ENCODE data around the gene GABARAPL2.
"Not testable (repeated sequence)": the region's sequence is repeated elsewhere in the genome, so short reads cannot be mapped to it uniquely, and the experiment has no call there.

GABARAPL2 gene

DNA sequence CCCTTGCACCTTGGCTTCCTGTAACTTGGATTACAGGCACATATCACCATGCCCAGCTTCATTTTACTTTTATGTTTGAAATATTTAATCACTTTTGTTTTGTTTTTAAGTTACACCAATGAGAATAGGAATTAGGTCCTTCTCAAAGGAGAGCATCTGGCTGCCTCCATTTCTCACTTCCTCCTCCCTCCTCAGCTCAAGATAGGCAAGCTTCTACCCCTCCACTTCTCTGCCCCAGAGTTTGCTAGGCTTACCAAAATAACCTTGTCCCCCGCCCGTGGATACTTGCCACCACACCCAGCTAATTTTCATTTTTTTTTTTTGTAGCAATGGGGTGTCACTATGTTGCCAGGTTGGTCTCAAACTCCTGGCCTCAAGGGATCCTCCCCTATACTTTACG lies 17.9 kb downstream of the GABARAPL2 start:
- DNase-seq (ENCODE audit: low read depth), result no peak
- H3K4me3 ChIP-seq (ENCODE audit: low read depth, low read length), result no peak overlapping the region

DNA sequence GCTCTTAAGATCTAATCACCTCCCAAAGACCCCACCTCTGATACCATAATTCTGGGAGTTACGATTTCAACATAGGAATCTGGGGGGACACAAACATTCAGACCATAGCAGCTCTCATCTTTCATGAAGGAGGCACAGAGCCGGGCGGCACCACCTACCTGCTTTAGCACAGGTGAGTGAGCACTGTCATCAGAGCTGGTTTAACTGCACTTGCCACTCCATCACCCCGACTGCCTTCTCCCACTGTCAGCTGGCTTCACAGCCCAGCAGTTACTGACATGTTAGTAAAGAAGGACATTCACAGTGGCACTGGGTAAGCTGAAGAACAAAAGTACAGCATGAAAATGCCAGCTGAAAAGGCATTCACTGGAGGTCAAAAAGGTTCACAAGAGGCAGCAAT lies 22.5 kb downstream of the GABARAPL2 start:
- H3K4me3 ChIP-seq (ENCODE audit: low read depth, low read length), result no peak overlapping the region
- no peak for DNase-seq (ENCODE audit: low read depth)

DNA sequence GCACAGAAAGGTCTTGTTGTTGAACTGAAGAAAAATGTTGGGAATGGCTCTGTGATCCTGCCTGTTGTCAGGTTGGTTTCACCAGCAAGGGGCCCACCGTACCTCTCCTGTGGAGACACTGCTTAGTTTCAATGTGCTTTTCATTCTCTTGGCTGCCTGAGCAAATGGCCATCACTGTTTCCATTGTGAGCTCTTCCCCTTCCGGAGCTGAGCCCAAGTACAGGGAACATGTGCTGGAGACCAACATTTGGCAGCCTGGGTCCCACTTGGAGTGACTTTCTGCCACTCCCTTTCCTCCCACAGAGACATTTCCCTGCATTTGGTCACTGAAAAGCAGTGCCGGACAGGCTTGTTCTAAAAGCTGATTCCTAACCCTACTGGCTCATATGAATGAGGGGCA lies 23.1 kb downstream of the GABARAPL2 start:
- H3K4me3 ChIP-seq (ENCODE audit: low read depth, low read length), result no peak overlapping the region
- no peak for DNase-seq (ENCODE audit: low read depth)

DNA sequence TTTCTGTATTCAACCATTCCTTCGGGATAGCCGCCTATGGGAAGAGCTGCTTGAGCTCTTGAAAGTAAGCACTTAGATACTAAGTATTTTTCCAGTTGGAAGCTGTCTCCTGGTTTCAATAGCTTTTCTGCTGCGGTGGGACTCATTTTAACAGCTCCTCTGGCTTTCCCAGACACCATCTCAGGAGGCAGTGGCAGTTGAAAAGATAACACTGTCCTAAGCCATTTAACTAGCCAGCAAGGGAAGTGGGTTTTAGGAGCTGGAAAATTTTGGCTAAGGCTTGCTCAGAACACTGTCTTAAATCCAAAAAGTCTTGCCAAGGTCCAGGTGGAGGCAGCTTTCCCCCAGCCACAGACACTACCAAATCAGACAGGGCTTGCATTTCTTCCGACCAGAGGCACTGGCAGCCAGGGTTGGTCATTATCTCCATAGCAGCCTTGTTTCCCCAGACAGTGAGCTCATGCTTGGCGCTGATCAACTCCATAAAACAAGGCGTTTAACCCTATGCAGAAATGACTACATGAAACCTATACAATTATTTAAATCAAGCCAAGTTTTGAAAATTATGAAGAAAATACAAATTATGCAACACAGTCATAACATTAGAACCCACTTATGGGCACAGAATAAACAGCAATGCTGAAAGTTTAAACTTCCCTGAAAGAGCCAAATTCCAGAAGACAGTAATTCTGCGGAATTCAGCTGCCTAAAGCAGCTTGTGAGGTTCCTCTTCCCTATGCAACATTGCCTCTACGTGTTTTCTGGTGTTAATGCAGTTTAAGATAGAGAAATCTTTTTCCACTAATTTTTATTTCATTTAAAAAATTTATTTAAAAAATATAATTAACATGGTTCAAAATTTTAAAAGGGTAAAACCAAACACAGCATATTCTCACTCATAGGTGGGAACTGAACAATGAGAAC lies 25.0 kb downstream of the GABARAPL2 start:
- no peak overlapping the region for H3K4me3 ChIP-seq (ENCODE audit: low read depth, low read length)
- DNase-seq (ENCODE audit: low read depth), result peak; percentile 56

GRCh38 chr16:75591927-75592326 lies 25.7 kb downstream of the GABARAPL2 start:
- not testable (repeated sequence) for DNase-seq (ENCODE audit: low read depth)

DNA sequence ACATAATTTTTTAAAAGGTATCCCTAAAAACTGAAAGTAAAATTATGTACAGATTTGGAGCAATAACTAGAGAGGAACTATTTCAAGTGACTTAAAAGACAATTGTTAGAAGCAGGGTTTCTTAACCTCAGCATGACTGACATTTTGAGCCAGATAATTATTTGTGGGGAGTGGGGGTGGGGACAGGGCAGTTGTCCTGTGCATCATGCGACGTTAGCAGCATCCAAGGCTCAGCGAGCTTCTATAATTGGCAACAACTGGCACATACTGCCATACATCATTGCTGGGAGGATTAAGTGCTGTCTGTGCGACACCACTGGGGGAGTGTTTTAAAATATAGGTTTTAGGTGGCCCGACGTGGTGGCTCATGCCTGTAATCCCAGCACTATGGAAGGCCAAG lies 27.1 kb downstream of the GABARAPL2 start:
- no peak for DNase-seq (ENCODE audit: low read depth)
- H3K4me3 ChIP-seq (ENCODE audit: low read depth, low read length), result no peak overlapping the region

More at GRCh38 chr16:75591927-75592326, 25.7 kb downstream of the GABARAPL2 start:
- not testable (repeated sequence) for H3K4me3 ChIP-seq (ENCODE audit: low read depth, low read length)

DNA sequence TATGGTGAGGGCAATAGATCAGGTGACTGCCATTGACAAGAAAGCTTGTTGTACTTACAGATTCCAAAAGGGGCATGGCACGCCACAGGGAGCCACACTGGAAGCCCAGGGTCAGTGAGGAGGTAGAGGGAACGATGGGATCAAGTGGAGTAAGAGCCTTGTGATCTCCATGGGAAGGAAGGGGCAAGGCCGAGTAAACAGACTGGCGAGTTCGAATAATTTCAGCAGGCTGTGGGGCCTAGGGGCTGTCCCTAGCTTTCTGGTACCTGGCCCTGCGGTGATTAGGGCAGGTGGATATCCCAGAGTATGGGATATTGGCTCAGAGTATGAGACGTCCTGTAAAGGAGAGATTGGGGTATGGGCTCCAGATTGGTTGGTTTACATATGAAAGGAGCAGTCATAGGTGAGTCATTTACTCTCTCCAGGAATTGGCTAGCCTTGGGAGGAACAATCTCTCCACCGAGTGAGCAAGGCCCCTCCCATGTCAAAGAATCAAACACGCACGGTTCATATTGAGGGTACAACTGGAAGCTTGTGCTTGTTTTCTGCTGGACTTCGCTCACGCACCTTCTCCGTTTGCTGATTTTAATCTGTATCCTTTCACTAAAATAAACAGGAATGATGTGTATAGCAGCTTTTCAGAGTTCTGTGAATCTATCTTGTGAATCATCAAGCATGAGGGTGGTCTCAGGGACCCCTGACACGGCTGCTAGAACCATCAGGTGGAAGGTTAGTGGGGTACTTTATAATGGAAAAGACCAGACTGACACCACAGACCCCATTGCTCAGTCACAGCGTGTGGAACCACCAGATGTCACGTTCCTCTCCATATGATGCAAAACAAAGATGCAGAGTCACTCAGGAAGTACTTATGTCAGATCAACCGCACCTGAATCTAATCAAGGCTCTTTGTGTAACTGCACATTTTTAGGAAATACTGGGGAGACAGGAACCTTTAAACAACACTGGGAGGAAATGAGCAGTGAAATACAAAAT lies 27.9 kb downstream of the GABARAPL2 start:
- H3K4me3 ChIP-seq (ENCODE audit: low read depth, low read length), result no peak overlapping the region
- DNase-seq (ENCODE audit: low read depth), result no peak

GRCh38 chr16:75599452-75600277 lies 33.5 kb downstream of the GABARAPL2 start:
- no peak for DNase-seq (ENCODE audit: low read depth)
- H3K4me3 ChIP-seq (ENCODE audit: low read depth, low read length), result no peak overlapping the region

- H3K4me3 ChIP-seq (ENCODE audit: low read depth, low read length), result no peak overlapping the region
- no peak for DNase-seq (ENCODE audit: low read depth)
Observed at GRCh38 chr16:75603241-75603640, 37.1 kb downstream of the GABARAPL2 start.

GRCh38 chr16:75606507-75606906 lies 40.3 kb downstream of the GABARAPL2 start:
- no peak for DNase-seq (ENCODE audit: low read depth)

DNA sequence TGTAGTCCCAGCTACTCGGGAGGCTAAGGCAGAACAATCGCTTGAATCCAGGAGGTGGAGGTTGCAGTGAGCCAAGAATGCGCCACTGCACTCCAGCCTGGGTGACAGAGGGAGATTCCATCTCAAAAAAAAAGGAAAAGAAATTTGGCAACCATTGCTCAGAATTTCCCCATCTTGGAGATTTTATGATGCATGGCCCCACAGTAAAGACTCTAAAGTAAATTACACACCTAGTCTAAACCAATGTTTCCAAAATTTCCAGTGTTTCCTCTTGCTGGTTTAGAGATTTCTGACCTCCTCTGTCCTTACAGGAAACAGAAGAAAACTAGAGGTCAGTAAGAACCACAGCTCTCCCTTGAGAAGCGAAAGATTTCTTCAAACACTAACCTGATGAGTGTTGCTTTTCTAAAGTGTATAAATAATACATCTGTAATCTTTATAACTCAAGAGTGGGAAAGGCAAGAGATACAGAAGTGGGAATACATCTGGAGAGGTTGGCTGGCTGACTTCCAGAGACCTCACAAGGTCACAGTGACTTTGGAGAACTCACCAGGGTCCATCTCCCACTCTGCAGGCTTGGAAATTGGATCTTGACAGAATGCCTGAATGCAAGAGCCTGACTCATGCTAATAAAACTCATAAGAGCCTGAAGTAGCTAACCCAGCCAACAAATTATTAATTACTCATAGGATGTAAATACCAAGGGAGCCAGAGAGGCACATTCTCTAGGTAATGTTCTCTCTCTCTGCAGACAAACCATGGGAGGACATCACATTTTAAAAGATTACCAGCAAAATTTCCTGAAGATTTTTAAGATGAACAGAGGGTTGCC lies 48.1 kb downstream of the GABARAPL2 start:
- no peak for DNase-seq (ENCODE audit: low read depth)
- no peak overlapping the region for H3K4me3 ChIP-seq (ENCODE audit: low read depth, low read length)

More at GRCh38 chr16:75606507-75606906, 40.3 kb downstream of the GABARAPL2 start:
- no peak overlapping the region for H3K4me3 ChIP-seq (ENCODE audit: low read depth, low read length)

GRCh38 chr16:75615619-75616018 lies 49.4 kb downstream of the GABARAPL2 start:
- DNase-seq (ENCODE audit: low read depth), result no peak
- no peak overlapping the region for H3K4me3 ChIP-seq (ENCODE audit: low read depth, low read length)

DNA sequence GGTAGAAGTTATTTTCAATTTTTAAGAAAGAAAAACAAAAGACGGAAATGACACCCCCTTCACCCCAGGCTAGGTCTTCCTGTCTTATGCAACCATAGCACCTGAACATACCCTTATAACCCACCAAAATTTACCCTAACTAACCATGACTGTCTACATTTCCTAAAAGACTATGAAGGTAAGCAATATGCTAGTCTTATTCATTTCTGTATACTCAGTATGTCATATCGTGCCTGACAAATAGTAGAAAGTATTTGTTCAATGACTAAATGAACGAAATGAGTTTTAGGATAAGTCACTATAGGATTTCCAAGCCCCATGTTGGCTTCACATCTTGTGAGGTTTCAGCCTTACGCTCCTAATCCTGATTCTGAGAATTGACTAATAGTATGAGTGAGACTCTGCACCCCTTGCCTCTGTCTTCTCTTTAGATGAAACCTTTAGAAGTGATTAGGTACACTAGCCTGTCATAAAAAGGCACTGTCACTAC lies 50.4 kb downstream of the GABARAPL2 start:
- H3K4me3 ChIP-seq (ENCODE audit: low read depth, low read length), result no peak overlapping the region
- no peak for DNase-seq (ENCODE audit: low read depth)

- H3K4me3 ChIP-seq (ENCODE audit: low read depth, low read length), result no peak overlapping the region
- DNase-seq (ENCODE audit: low read depth), result no peak
Observed at GRCh38 chr16:75617121-75617520, 50.9 kb downstream of the GABARAPL2 start.

GRCh38 chr16:75618780-75619179 lies 52.6 kb downstream of the GABARAPL2 start:
- no peak overlapping the region for H3K4me3 ChIP-seq (ENCODE audit: low read depth, low read length)
- no peak for DNase-seq (ENCODE audit: low read depth)

DNA sequence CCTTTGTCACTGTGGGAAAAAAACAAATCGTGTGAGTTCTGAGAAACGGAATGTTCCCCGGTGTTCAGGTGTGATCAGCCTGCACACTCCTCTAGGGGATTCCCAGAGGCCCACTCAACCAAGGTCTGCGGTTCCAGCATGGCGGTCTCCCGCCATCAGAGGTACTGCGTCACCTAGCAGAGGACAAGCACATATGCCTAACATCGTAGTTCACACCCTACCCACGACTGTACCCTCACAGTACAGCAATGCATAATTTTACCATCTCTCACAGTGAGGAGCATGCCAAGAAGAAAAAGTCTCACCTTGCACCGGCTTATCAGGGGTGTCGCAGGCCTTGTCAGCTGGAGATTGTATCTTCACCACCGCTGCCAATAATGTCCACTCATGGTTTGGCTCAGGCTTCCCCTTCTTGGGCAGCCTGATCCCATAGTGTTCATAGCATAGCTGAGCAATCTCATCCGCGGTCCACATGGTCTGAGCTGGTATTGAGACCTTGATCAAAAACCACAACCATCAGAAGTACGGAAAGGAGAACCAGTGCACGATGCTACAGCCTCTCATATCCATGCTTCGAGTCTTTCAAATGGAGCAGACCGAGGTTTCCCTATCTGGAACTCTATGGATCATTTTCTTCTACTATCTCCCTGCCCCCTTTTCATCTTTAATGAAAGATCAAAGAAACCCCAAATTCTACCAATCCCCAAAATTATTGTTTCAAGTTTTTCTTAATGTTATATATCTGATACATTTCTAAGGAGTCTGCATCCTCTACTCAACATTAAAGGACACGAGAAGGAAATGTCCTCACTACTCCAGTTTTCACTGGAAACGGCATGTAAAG lies 54.4 kb downstream of the GABARAPL2 start:
- H3K4me3 ChIP-seq (ENCODE audit: low read depth, low read length), result no peak overlapping the region
- no peak for DNase-seq (ENCODE audit: low read depth)

DNA sequence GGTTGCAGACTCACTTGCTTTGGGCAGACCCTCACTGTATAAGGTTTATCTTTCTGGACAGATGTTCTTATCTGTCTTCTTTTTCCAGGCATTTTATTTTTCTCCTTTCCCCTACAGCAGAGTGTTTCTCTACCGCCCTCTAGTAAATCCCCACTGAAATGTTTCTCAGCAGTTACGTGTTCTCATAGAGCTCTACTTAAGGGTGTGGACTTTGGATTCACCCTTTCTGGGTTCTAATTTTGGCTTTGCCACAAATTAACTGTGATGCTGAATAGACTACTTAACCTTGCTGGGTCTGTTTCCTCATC lies 54.9 kb downstream of the GABARAPL2 start:
- no peak for DNase-seq (ENCODE audit: low read depth)
- no peak overlapping the region for H3K4me3 ChIP-seq (ENCODE audit: low read depth, low read length)

Data from skeletal muscle cell (primary cell).